HG03159 (cell line): ENCODE data around the gene TBC1D2B.
"Not testable (repeated sequence)": the region's sequence is repeated elsewhere in the genome, so short reads cannot be mapped to it uniquely, and the experiment has no call there.

Experiments used
- ATAC-seq: cut with Tn5 transposase; IDR thresholded peaks from one replicate; pipeline ENCODE4 v1.9.1; 2021; ENCODE audit warnings: mild to moderate bottlenecking, moderate library complexity; ENCODE audit not compliant: unreplicated experiment

The TBC1D2B gene

DNA sequence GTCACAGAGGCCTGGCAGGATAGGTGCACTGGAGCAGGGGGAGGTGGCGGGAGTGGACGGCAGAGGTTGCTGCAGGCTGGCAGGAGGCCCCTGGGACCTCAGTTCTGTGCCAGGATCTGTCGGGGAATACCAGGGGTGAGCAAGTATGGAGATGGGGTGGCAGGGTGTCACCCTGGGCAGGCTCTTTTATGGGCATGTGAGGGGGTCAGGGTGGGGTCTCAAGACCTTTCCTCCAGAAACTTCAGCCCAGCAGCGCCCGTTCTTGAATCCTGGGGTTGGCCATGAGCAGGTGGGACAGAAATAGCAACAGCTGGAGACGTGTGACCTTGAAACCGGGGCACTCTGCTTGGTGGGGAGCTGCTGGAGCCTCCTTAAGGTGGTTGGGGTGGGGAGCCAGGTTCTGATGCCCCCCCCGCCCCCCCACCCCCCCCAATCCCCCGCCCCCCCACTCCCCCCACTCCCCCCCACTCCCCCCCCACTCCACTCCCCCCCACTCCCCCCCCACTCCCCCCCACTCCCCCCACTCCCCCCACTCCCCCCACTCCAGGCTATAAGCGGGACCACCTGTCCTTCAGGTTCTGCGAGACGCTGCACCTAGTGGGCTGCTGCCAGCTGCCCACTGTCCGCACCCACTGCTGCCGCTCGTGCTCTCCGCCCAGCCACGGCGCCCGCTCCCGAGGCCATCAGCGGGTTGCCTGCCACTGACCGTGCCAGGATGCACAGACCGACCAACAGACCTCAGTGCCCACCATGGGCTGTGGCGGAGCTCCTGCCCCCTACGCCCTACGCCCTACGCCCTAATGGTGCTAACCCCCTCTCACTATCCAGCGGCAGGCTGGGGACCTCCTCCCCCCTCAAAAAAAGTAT is 84.9 kb downstream of the TBC1D2B start:
- ATAC-seq, result no peak

DNA sequence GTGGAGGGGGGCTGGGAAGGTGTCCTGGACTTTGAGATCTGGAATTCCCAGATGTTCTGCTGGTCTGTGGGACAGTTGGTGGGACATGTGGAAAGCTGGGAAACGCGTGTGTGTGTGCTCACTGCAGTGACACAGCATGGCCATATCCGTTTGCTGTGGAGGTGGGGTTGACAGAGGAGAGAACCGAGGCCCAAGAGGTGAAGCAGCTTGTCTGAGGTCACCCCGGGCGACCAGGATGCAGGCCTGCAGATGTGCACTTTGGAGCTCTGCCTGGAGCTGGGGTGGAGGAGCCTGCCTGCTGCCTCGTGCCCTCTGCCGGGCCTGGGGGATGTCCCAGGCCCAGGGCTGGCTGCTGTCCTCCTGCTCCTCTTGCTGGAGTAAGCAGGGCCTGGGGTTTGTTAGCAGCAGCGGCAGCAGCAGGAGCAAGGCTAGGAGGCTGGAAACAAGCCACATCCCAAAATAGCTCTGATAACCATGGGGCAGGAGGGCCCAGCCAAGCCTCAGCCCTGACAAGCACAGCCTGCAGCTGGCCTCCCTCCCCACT is 85.8 kb downstream of the TBC1D2B start:
- not testable (repeated sequence) for ATAC-seq

DNA sequence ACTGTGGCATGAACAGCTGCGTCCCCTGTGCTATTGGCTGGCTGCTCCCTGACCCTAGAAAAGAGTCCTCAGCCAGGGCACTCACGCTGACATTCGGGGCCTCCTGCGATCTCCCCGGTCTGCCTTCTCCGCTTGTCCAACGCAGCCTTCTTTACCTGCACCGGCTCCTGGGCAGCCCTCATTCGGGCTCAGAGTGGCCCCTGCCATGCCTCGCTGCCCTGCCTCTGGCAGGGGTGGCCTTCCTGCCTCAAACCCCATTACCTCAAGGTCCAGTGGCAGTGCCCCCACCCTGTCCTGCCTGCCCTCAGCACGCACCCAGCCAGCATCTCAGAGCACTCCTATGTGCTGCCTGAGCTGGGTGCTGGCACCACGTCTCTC is 86.5 kb downstream of the TBC1D2B start:
- no peak for ATAC-seq

DNA sequence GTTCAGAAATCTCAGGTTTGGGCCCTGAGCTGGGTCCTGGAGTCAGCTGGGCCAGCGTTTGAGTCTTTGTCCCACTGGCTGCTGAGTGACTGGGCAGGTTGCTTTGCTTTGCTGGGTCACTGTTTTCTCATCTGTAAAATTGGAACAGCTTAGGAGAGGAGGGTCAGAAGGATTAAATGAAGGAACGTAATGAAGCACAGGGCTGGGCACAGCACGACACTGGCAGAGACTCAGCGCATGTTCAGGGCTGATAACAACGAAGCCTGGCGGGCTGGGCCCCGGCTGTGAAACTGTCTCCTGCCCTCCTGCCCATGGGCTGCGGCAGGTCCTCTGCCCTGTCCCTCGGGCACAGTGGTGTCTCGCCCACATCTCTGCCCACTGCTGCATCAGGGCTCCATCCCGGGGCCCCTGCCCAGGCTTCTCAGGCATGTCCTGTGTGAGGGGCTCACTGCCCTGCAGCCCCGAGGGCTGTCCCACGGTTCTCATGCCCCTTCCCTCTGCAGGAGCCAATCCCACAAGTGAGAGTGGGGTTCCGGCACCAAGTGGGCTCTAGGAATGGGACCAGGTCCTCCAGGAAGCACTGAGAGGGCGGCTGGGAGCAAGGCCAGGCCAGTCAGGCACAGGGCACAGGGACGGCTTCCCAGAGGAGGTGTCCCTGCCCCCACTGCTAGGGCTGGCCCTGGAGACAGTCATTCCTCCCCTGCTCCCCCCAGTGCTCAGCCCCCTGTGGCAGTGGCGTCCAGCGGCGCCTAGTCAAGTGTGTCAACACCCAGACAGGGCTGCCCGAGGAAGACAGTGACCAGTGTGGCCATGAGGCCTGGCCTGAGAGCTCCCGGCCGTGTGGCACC is 88.0 kb downstream of the TBC1D2B start:
- no peak for ATAC-seq

DNA sequence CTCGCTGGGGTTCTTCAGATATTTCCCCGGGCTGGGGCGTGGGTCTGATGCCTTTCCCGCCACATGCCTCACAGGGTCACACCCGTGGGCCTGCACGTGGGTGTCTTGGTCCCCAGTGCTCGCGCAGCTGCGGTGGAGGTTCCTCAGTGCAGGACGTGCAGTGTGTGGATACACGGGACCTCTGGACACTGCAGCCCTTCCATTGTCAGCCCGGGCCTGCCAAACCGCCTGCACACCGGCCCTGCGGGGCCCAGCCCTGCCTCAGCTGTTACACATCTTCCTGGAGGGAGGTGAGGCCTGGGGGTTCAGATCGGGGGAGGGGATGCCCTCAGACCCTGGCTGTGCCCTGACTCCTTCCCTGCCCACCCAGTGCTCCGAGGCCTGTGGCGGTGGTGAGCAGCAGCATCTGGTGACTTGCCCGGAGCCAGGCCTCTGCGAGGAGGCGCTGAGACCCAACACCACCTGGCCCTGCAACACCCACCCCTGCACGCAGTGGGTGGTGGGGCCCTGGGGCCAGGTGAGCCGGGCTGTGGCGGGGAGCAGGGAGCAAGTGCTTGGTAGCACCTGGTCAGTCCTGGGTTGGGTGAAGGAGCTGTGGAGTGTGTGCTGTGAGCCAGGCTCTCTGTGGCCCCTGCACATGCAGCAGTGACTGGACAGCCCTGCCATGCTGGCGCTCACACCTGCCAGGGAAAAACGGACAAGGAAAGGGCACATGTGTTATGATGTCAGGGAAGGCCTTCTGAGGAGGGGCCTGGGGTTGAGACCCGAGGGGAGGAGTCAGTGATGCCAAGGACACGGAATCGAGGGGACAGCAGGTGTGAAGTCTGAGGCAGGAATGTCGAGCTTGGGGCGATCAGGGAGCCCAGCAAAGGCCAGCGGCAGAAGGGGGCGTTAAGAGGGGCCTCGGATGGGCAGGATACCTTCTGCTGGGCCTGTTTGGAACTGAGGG is 88.9 kb downstream of the TBC1D2B start:
- ATAC-seq, result no peak

DNA sequence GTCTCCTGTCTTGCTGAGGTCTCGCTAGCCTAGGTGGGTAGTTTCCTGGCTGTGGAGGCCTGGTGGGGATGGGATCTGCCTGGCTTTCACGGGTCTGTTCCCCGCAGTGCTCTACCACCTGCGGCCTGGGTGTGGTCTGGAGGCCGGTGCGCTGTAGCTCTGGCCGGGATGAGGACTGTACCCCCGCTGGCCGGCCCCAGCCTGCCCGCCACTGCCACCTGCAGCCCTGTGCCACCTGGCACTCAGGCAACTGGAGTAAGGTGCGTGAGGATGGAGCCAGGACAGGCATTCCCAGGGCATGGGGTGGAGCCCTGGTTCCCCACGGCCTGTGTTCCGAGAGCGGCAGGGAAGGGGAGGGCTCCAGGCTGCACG is 89.8 kb downstream of the TBC1D2B start:
- not testable (repeated sequence) for ATAC-seq

DNA sequence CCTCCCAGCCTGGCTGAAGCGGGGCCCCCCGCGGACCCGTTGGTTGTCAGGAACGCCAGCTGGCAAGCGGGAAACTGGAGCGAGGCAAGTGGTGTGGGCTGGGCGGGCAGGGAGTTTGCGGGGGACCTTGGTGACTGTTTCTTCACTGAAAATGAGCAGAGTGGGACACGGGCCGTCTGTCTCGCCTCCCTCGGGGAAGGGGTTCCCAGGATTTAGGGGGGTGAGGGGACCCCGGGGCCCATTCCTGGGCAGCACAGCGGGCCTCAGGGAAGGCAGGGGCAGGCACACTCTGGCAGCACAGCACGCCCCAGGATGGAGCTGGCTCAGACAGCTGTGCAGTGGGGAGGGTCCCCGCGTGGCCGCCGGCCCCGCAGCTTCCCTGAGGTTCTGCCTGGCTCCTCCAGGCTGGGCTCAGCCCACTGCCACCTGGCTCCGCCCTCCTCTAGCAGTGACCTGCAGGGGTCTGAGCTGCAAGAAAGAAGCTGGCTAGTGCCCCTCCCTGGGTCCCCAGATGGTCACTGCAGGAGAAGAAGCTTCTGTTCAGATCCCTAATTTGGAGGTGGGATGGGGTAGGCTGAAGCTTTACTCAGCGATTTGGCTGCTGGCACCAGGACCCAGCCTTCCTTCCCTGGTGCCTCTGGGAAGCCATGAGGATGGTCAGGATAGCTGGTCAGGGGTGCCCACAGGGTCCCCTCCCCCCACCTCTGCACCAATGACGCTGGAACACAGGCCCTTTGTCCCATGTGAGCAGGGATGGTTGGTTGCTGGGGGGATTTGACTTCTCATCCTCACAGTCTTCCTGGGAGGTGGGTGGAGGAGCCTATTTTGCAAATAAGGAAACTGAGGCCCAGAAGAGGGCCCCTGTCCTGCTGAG is 90.4 kb downstream of the TBC1D2B start:
- ATAC-seq, result no peak

DNA sequence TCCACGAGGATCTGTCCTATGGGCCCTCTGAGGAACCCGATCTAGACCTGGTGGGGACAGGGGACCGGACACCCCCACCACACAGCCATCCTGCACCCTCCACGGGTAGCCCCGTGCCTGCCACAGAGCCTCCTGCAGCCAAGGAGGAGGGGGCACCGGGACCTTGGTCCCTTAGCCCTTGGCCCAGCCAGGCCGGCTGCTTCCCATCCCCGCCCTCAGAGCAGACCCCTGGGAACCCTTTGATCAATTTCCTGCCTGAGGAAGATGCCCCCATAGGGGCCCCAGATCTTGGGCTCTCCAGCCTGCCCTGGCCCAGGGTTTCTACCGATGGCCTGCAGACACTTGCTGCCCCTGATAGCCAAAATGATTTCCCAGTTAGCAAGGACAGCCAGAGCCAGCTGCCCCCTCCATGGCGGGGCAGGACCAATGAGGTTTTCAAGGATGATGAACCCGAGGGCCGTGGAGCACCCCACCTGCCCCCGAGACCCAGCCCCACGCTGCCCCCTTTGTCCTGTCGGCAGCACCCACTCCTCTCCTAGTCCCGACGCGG is 91.5 kb downstream of the TBC1D2B start:
- no peak for ATAC-seq

DNA sequence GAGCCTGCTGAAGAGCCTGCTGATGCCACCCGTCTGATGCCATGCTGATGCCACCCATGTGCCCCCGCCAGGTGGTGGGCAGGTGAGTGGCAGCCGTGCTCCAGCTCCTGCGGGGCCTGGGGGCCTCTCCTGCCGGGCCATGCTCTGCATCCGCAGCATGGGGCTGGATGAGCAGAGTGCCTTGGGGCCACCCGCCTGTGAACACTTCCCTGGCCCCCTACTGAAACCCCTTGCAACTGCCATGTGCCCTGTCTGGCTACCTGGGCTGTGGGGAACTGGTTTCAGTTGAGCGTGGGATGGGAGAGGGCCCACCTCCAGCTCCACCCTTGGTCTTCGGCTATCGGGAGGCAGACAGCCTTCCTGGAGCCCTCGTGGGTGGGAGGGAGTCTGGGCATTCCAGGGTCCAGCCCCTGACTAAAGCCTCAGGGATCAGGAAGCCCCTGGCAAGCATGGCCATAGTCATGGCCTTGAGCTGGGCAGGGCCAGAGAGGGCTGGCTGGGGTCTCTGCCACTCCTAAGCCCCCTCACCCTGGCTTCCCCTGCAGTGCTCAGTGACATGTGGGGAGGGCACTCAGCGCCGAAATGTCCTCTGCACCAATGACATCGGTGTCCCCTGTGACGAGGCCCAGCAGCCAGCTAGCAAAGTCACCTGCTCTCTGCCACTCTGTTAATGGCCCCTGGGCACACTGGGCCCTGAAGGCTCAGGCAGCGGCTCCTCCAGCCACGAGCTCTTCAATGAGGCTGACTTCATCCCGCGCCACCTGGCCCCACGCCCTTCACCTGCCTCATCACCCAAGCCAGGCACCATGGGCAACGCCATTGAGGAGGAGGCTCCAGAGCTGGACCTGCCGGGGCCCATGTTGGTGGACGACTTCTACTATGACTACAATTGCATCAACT is 92.2 kb downstream of the TBC1D2B start:
- ATAC-seq, result no peak

DNA sequence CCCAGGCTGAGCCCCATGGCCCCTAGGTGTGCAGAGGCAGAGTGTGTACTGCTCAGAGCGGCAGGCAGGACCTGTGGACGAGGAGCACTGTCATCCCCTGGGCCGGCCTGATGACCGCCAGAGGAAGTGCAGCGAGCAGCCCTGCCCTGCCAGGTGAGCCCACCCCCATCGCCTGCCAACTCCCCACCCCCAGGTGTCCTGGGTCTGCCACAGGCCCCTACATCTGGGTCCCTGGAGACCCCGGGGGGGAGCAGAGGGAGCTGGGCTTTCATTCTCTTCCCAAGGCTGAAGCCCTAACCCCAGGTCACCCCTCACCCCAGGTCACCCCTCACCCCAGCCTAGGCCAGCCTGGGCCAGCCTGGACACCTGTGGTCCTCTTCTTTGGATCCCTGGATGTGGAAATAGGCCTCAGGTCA is 93.1 kb downstream of the TBC1D2B start:
- no peak for ATAC-seq

DNA sequence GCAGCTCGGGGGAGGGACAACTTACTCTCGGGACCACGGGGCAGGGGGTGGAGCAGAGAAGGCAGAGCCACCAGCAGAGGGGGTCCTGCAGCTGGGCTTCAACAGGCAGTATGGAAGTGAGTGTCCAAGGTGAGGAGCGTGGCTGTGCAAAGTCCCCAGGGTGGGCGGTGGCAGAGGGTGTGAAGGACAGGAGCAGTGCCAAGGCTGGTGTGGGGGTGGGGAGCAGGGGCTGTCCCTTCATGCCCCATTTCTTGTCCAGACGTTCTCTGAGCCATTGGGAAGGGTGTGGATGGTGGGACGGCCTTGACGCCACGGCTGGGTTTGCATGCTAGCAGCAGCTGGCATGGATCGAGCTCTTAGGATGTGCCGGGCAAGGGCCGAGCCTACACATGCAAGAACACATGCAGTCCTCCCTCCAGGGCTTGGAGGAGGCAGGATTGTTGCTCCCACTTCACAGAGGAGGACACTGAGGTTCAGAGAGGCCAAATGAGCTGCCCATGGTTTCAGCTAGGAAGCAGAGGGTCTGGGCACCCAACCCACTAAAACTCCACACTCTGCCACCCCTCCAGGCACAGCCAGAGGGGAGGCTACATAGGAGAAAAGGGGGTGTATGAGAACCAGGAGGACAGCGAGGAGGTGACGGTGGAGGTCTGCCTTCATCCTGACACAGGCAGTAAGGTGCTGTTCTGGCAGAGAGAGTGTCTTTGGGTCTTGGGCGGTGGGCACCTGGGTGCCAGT is 93.6 kb downstream of the TBC1D2B start:
- ATAC-seq, result no peak

DNA sequence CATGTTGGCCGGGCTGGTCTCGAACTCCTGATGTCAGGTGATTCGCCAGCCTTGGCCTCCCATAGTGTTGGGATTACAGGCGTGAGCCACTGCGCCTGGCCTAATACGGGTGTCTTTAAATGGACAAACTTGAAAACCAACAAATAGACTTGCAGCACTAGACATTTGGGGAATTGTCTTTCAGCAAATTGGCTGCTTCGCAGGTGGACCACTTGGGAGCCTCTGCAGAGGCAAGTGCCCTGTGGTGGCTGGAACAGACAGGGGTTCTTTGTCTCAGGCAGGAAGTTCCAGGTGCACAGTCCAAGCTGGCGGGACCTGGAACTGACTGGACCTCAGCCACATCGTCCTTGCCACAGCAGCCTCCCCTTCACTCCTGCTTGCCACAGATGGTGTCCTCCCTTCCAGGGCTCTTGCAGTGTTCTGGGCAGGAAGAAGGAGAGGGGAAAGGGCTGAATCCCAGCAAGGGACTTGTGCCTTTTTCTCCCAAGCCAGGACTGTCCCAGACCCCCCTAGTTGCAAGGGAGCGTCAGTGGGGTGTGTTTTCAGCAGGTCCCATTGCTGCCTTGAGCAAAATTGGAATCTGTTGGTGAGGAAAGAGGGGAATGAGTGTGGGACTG is 94.3 kb downstream of the TBC1D2B start:
- no peak for ATAC-seq

DNA sequence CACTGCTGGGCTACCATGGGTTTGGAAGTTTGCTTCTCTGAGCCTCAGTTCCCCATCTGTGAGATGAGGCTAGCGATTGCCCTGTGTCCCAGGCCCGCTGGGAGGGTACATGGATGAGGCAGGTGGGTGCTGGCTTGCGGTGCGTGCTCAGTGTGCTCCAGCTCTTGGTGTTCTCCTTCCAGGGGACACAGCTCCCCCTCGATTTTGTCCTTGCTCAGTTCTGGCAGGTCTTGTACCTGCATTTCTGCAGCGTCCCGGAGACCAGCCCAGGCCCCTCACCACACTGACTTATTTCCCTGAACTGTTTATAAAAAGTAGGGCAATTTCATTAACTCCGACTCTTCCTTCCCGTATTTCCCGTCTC is 95.4 kb downstream of the TBC1D2B start:
- no peak for ATAC-seq

DNA sequence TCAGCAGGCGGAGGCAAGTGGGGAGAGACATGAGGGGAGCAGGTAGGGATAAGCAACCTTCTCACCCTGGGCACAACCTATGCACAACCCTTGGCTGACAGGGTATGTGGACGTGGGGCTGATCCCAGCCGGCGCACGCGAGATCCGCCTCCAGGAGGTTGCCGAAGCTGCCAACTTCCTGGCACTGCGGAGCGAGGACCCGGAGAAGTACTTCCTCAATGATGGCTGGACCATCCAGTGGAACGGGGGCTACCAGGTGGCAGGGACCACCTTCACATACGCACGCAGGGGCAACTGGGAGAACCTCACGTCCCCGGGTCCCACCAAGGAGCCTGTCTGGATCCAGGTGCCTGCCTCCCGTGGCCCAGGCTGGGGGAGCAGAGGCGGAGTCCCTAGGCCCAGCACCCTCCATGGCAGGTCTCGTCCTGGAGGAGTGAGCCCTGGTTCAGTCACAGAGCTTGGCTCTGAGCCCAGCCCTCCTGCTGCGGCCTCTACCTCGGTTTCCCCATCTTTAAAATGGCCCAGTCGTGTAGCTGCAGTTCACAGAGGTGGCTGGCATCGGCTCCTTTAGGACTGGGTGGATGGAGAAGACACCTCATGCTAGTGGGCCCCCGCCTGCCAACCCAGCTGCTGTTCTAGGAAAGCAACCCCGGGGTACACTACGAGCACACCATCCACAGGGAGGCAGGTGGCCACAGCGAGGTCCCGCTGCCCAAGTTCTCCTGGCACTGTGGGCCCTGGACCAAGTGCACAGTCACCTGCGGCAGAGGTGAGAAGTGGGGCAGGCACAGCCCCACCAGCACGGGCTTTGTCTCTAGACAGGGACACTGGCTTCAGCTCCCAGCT is 96.0 kb downstream of the TBC1D2B start:
- ATAC-seq, result no peak

DNA sequence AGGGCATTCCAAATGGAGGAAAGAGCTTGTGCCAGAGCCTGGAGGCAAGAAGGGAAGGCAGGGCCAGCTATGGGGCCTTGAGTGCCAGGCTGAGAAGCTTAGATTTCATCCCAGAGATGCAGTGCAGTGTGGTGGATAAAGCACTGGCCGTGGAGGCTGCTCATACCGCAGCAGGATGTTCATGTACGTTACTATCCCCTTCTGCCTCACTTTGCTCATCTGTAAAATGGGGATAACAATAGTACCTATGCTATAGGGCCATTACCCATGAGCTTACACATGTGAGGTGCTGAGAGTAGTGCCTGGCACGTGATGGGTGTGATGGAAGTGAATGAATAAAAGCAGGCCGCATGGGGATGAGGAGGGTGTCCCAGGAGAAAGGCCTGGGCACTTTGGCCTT is 96.8 kb downstream of the TBC1D2B start:
- ATAC-seq, result not testable (repeated sequence)

DNA sequence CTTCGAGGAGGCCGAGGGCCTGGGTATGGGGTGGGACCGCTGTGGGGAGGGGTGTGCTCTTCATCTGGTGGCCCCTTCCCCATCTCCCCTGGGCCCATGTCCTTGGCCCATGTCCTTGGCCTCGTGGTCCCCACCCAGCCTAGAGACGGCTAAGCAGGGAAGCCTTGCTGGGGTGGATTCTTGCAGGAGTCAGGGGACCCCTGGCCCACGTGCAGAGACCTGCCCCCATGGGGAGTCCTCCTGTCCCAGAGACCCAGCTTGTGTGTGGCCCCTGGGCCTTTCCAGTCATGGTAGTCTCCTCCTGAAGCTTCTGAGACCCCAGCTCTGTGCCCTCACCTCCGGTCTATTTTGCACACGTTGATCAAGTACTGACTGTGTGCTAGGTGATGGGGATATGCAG is 97.4 kb downstream of the TBC1D2B start:
- ATAC-seq, result no peak
